GM12864 (cell line): ENCODE data around the gene CXADR.
"Not testable (repeated sequence)": the region's sequence is repeated elsewhere in the genome, so short reads cannot be mapped to it uniquely, and the experiment has no call there.

Experiments
- DNase-seq: peaks from one replicate; pipeline ENCODE4 v3.0.0-alpha.2; 2011; ENCODE audit warnings: low read depth
- H3K4me3 ChIP-seq: 2 replicates; pipeline ENCODE4 v1.5.1; 2011; ENCODE audit warnings: mild to moderate bottlenecking, low read depth, low read length, control low read depth
- CTCF ChIP-seq: IDR thresholded peaks from 2 replicates; pipeline ENCODE4 v1.5.1; 2011; ENCODE audit warnings: low read depth, mild to moderate bottlenecking, moderate library complexity, low read length, control low read depth, inconsistent platforms; ENCODE audit errors: missing control alignments

CXADR gene

GRCh38 chr21:17492415-17493168 lies 20.3 kb upstream of the CXADR start:
- no peak for TF ChIP-seq CTCF
- no peak overlapping the region for H3K4me3 ChIP-seq

GRCh38 chr21:17494051-17494450 lies 18.8 kb upstream of the CXADR start:
- H3K4me3 ChIP-seq: no peak overlapping the region
- no peak for DNase-seq
- TF ChIP-seq CTCF: no peak

More at GRCh38 chr21:17492415-17493168, 20.3 kb upstream of the CXADR start:
- DNase-seq: no peak

GRCh38 chr21:17495680-17496079 lies 17.2 kb upstream of the CXADR start:
- no peak overlapping the region for H3K4me3 ChIP-seq
- TF ChIP-seq CTCF: no peak
- DNase-seq: no peak

GRCh38 chr21:17497316-17497715 lies 15.5 kb upstream of the CXADR start:
- no peak for TF ChIP-seq CTCF
- DNase-seq: no peak
- H3K4me3 ChIP-seq: no peak overlapping the region

- no peak for TF ChIP-seq CTCF
- no peak for DNase-seq
- H3K4me3 ChIP-seq: no peak overlapping the region
These were observed 14.3 kb upstream of the CXADR start for GRCh38 chr21:17498586-17498985.

GRCh38 chr21:17501107-17502006 lies 11.5 kb upstream of the CXADR start:
- TF ChIP-seq CTCF: no peak
- no peak for DNase-seq
- no peak overlapping the region for H3K4me3 ChIP-seq

- DNase-seq: not testable (repeated sequence)
These were observed 9.9 kb upstream of the CXADR start for GRCh38 chr21:17502985-17503384.

More at GRCh38 chr21:17502985-17503384, 9.9 kb upstream of the CXADR start:
- H3K4me3 ChIP-seq: not testable (repeated sequence)
